GM18526 (cell line): ENCODE data around the gene TENM3.

Experiments used
- POLR2A ChIP-seq: IDR thresholded peaks from 3 replicates; pipeline ENCODE4 v1.6.1; 2011; ENCODE audit not compliant: insufficient read length; ENCODE audit errors: extremely low read depth

The TENM3 gene

GRCh38 chr4:182825003-182825402 lies 581.8 kb downstream of the TENM3 start:
- TF ChIP-seq POLR2A, result no peak

- no peak for TF ChIP-seq POLR2A
Measured at GRCh38 chr4:182825786-182826185, 582.6 kb downstream of the TENM3 start.

- TF ChIP-seq POLR2A, result no peak
Measured at GRCh38 chr4:182826391-182826790, 583.2 kb downstream of the TENM3 start.

GRCh38 chr4:182827166-182827565 lies 584.0 kb downstream of the TENM3 start:
- TF ChIP-seq POLR2A, result no peak

- TF ChIP-seq POLR2A, result no peak
Measured at GRCh38 chr4:182827954-182828353, 584.8 kb downstream of the TENM3 start.

GRCh38 chr4:182828360-182829025 lies 585.3 kb downstream of the TENM3 start:
- no peak for TF ChIP-seq POLR2A

- no peak for TF ChIP-seq POLR2A
Measured at GRCh38 chr4:182829196-182829595, 586.0 kb downstream of the TENM3 start.

GRCh38 chr4:182831376-182831775 lies 588.2 kb downstream of the TENM3 start:
- TF ChIP-seq POLR2A, result no peak

- TF ChIP-seq POLR2A, result no peak
Measured at GRCh38 chr4:182832352-182833120, 589.3 kb downstream of the TENM3 start.

- TF ChIP-seq POLR2A, result no peak
Measured at GRCh38 chr4:182835006-182835740, 592.0 kb downstream of the TENM3 start.

- TF ChIP-seq POLR2A, result no peak
Measured at GRCh38 chr4:182837831-182838230, 594.6 kb downstream of the TENM3 start.

- no peak for TF ChIP-seq POLR2A
Measured at GRCh38 chr4:182838535-182838934, 595.3 kb downstream of the TENM3 start.

GRCh38 chr4:182839256-182839655 lies 596.1 kb downstream of the TENM3 start:
- no peak for TF ChIP-seq POLR2A

- TF ChIP-seq POLR2A, result no peak
Measured at GRCh38 chr4:182840108-182840507, 596.9 kb downstream of the TENM3 start.

- TF ChIP-seq POLR2A, result no peak
Measured at GRCh38 chr4:182842104-182842600, 599.0 kb downstream of the TENM3 start.
